Mammary epithelial cell (primary cell): ENCODE measurements around the gene VAPA.

Experiments
- EZH2 ChIP-seq: IDR thresholded peaks from 2 replicates; pipeline ENCODE4 v1.6.1; 2012; ENCODE audit warnings: low read length, inconsistent platforms, borderline replicate concordance
- TF ChIP-seq, protein P1 (sequence below), 2 donors: IDR thresholded peaks in 1 of 2; conservative IDR thresholded peaks in 1 of 2; 2 replicates each; pipeline ENCODE4 v1.5.1; 2011 to 2012; ENCODE audit warnings: inconsistent platforms in 2 of 2, low read length in 2 of 2, mild to moderate bottlenecking in 2 of 2, control low read depth in 1 of 2, low read depth in 1 of 2; ENCODE audit not compliant: insufficient read depth in 1 of 2; ENCODE audit errors: extremely low read depth in 1 of 2

DNA sequence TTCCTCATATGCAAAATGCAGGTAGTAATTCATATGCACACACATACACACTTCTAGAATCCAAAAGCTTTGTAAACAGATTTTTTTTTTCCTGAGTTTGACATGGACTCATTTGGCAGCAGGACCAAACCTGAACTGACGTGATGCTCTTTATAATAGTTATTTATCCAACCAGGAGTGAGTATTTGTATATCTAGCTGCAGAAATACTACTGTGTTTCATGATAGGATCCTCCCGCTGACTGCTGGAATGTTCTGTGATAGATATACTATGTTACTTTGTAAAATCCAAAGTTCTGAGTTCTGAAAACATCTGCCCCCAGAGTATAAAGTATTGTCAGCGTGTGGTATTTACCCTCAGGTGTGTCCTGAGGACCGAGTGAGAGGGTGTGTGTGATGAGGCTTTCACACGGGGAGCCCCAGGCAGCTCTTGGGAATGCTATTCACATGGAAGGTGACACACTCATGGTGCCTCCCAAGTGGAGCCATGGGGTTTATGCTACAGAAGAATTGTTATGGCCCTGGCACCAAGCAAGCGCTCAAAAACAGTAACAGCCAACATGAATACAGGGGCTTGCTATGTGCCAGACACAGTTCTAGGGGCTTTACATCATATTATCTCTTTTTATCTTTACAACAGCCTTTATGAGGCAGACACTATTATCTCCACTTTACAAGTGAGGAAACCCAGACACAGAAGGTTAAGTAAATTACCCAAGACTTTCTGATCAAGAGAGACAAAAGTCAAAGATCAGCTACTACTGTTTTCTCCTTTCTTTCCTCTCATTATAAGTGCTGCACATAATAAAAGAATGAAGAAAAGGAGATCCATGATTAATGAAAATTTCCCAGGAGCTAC is 44.7 kb upstream of the VAPA start:
- TF ChIP-seq, protein P1, sequence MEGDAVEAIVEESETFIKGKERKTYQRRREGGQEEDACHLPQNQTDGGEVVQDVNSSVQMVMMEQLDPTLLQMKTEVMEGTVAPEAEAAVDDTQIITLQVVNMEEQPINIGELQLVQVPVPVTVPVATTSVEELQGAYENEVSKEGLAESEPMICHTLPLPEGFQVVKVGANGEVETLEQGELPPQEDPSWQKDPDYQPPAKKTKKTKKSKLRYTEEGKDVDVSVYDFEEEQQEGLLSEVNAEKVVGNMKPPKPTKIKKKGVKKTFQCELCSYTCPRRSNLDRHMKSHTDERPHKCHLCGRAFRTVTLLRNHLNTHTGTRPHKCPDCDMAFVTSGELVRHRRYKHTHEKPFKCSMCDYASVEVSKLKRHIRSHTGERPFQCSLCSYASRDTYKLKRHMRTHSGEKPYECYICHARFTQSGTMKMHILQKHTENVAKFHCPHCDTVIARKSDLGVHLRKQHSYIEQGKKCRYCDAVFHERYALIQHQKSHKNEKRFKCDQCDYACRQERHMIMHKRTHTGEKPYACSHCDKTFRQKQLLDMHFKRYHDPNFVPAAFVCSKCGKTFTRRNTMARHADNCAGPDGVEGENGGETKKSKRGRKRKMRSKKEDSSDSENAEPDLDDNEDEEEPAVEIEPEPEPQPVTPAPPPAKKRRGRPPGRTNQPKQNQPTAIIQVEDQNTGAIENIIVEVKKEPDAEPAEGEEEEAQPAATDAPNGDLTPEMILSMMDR (conservative IDR thresholded peaks at IDR 0.05 in 1 of 2, IDR thresholded peaks at IDR 0.05 in 1 of 2; ENCODE audit: extremely low read depth in 1 of 2, insufficient read depth in 1 of 2, low read depth in 1 of 2, low read length in 2 of 2) = no peak
- TF ChIP-seq EZH2 = no peak
